ENCODE data around the gene L3MBTL3. TPM values are rescaled to one million over a fixed set of nuclear protein-coding genes. Genes with fewer than 3 reads are reported as not detected.

The L3MBTL3 gene
- total RNA-seq, 1 donor from 2014 or later: 9.4 TPM

GRCh38 chr6:130127195-130127594, 108.8 kb downstream of the L3MBTL3 start:
- Histone ChIP-seq H3K4me1 (ENCODE audit: control insufficient read depth in 3 of 3, insufficient read depth in 3 of 3, low read length in 3 of 3) (no peaks in the 10 kb centered on the region), H3K27me3 (ENCODE audit: control insufficient read depth in 3 of 3, insufficient read depth in 3 of 3, low read length in 3 of 3) (no peaks in the 10 kb centered on the region), H3K36me3 (ENCODE audit: control insufficient read depth in 3 of 3, insufficient read depth in 3 of 3, low read length in 3 of 3) (no peaks in the 10 kb centered on the region), H3K9me3 (ENCODE audit: control insufficient read depth in 3 of 3, low read length in 3 of 3) (no peaks in the 10 kb centered on the region), H3K9ac (ENCODE audit: low read depth in 1 of 3, low read length in 3 of 3) (no peak overlapping the region), H3K27ac (ENCODE audit: low read depth, low read length) (no peak overlapping the region), H3K4me3 (ENCODE audit: low read length in 3 of 3) (no peak overlapping the region)

- Histone ChIP-seq H3K4me3 (ENCODE audit: low read length in 3 of 3) (no peak overlapping the region), H3K27me3 (ENCODE audit: control insufficient read depth in 3 of 3, insufficient read depth in 3 of 3, low read length in 3 of 3) (no peaks in the 10 kb centered on the region), H3K4me1 (ENCODE audit: control insufficient read depth in 3 of 3, insufficient read depth in 3 of 3, low read length in 3 of 3) (no peaks in the 10 kb centered on the region), H3K36me3 (ENCODE audit: control insufficient read depth in 3 of 3, insufficient read depth in 3 of 3, low read length in 3 of 3) (no peaks in the 10 kb centered on the region), H3K9me3 (ENCODE audit: control insufficient read depth in 3 of 3, low read length in 3 of 3) (no peaks in the 10 kb centered on the region), H3K27ac (ENCODE audit: low read depth, low read length) (no peak overlapping the region), H3K9ac (ENCODE audit: low read depth in 1 of 3, low read length in 3 of 3) (no peak overlapping the region)
Observed at GRCh38 chr6:130128326-130128725, 109.9 kb downstream of the L3MBTL3 start.

GRCh38 chr6:130129762-130130246, 111.4 kb downstream of the L3MBTL3 start:
- Histone ChIP-seq H3K27me3 (ENCODE audit: control insufficient read depth in 3 of 3, insufficient read depth in 3 of 3, low read length in 3 of 3) (no peaks in the 10 kb centered on the region), H3K4me3 (ENCODE audit: low read length in 3 of 3) (no peak overlapping the region), H3K27ac (ENCODE audit: low read depth, low read length) (no peak overlapping the region), H3K36me3 (ENCODE audit: control insufficient read depth in 3 of 3, insufficient read depth in 3 of 3, low read length in 3 of 3) (no peaks in the 10 kb centered on the region), H3K9me3 (ENCODE audit: control insufficient read depth in 3 of 3, low read length in 3 of 3) (no peaks in the 10 kb centered on the region), H3K9ac (ENCODE audit: low read depth in 1 of 3, low read length in 3 of 3) (no peak overlapping the region), H3K4me1 (ENCODE audit: control insufficient read depth in 3 of 3, insufficient read depth in 3 of 3, low read length in 3 of 3) (no peaks in the 10 kb centered on the region)

GRCh38 chr6:130132286-130132701, 113.9 kb downstream of the L3MBTL3 start:
- H3K27ac ChIP-seq (ENCODE audit: low read depth, low read length): no peak overlapping the region
- no peaks in the 10 kb centered on the region for H3K9me3 ChIP-seq (ENCODE audit: control insufficient read depth in 3 of 3, low read length in 3 of 3)
- H3K36me3 ChIP-seq (ENCODE audit: control insufficient read depth in 3 of 3, insufficient read depth in 3 of 3, low read length in 3 of 3): peaks cover 0 to 6% (median 6%) of the 10 kb centered on the region in 3 donors
- H3K9ac ChIP-seq (ENCODE audit: low read depth in 1 of 3, low read length in 3 of 3): no peak overlapping the region
- no peaks in the 10 kb centered on the region for H3K27me3 ChIP-seq (ENCODE audit: control insufficient read depth in 3 of 3, insufficient read depth in 3 of 3, low read length in 3 of 3)
- no peak overlapping the region for H3K4me3 ChIP-seq (ENCODE audit: low read length in 3 of 3)
- no peaks in the 10 kb centered on the region for H3K4me1 ChIP-seq (ENCODE audit: control insufficient read depth in 3 of 3, insufficient read depth in 3 of 3, low read length in 3 of 3)

- no peak overlapping the region for H3K4me3 ChIP-seq (ENCODE audit: low read length in 3 of 3)
- no peaks in the 10 kb centered on the region for H3K27me3 ChIP-seq (ENCODE audit: control insufficient read depth in 3 of 3, insufficient read depth in 3 of 3, low read length in 3 of 3)
- H3K9ac ChIP-seq (ENCODE audit: low read depth in 1 of 3, low read length in 3 of 3): no peak overlapping the region
- H3K9me3 ChIP-seq (ENCODE audit: control insufficient read depth in 3 of 3, low read length in 3 of 3): no peaks in the 10 kb centered on the region
- no peaks in the 10 kb centered on the region for H3K4me1 ChIP-seq (ENCODE audit: control insufficient read depth in 3 of 3, insufficient read depth in 3 of 3, low read length in 3 of 3)
- H3K36me3 ChIP-seq (ENCODE audit: control insufficient read depth in 3 of 3, insufficient read depth in 3 of 3, low read length in 3 of 3): peaks cover 6 to 9% (median 6%) of the 10 kb centered on the region in 3 donors
- no peak overlapping the region for H3K27ac ChIP-seq (ENCODE audit: low read depth, low read length)
Observed at GRCh38 chr6:130134582-130134981, 116.2 kb downstream of the L3MBTL3 start.

GRCh38 chr6:130136798-130137197, 118.4 kb downstream of the L3MBTL3 start:
- Histone ChIP-seq H3K9me3 (ENCODE audit: control insufficient read depth in 3 of 3, low read length in 3 of 3) (no peaks in the 10 kb centered on the region), H3K36me3 (ENCODE audit: control insufficient read depth in 3 of 3, insufficient read depth in 3 of 3, low read length in 3 of 3) (peaks cover 6 to 9% (median 6%) of the 10 kb centered on the region in 3 donors), H3K27me3 (ENCODE audit: control insufficient read depth in 3 of 3, insufficient read depth in 3 of 3, low read length in 3 of 3) (no peaks in the 10 kb centered on the region), H3K27ac (ENCODE audit: low read depth, low read length) (no peak overlapping the region), H3K9ac (ENCODE audit: low read depth in 1 of 3, low read length in 3 of 3) (no peak overlapping the region), H3K4me3 (ENCODE audit: low read length in 3 of 3) (no peak overlapping the region), H3K4me1 (ENCODE audit: control insufficient read depth in 3 of 3, insufficient read depth in 3 of 3, low read length in 3 of 3) (no peaks in the 10 kb centered on the region)

GRCh38 chr6:130138116-130138908, 119.9 kb downstream of the L3MBTL3 start:
- Histone ChIP-seq H3K9ac (ENCODE audit: low read depth in 1 of 3, low read length in 3 of 3) (no peak overlapping the region), H3K9me3 (ENCODE audit: control insufficient read depth in 3 of 3, low read length in 3 of 3) (no peaks in the 10 kb centered on the region), H3K36me3 (ENCODE audit: control insufficient read depth in 3 of 3, insufficient read depth in 3 of 3, low read length in 3 of 3) (peaks cover 6 to 9% (median 6%) of the 10 kb centered on the region in 3 donors), H3K27me3 (ENCODE audit: control insufficient read depth in 3 of 3, insufficient read depth in 3 of 3, low read length in 3 of 3) (no peaks in the 10 kb centered on the region), H3K27ac (ENCODE audit: low read depth, low read length) (no peak overlapping the region), H3K4me3 (ENCODE audit: low read length in 3 of 3) (no peak overlapping the region), H3K4me1 (ENCODE audit: control insufficient read depth in 3 of 3, insufficient read depth in 3 of 3, low read length in 3 of 3) (no peaks in the 10 kb centered on the region)

- Histone ChIP-seq H3K9me3 (ENCODE audit: control insufficient read depth in 3 of 3, low read length in 3 of 3) (no peaks in the 10 kb centered on the region), H3K9ac (ENCODE audit: low read depth in 1 of 3, low read length in 3 of 3) (no peak overlapping the region), H3K36me3 (ENCODE audit: control insufficient read depth in 3 of 3, insufficient read depth in 3 of 3, low read length in 3 of 3) (peaks cover 6 to 9% (median 6%) of the 10 kb centered on the region in 3 donors), H3K4me1 (ENCODE audit: control insufficient read depth in 3 of 3, insufficient read depth in 3 of 3, low read length in 3 of 3) (no peaks in the 10 kb centered on the region), H3K27me3 (ENCODE audit: control insufficient read depth in 3 of 3, insufficient read depth in 3 of 3, low read length in 3 of 3) (no peaks in the 10 kb centered on the region), H3K27ac (ENCODE audit: low read depth, low read length) (no peak overlapping the region), H3K4me3 (ENCODE audit: low read length in 3 of 3) (no peak overlapping the region)
Observed at GRCh38 chr6:130138909-130139242, 120.5 kb downstream of the L3MBTL3 start.

GRCh38 chr6:130140084-130140483, 121.7 kb downstream of the L3MBTL3 start:
- H3K9me3 ChIP-seq (ENCODE audit: control insufficient read depth in 3 of 3, low read length in 3 of 3): no peaks in the 10 kb centered on the region
- no peak overlapping the region for H3K4me3 ChIP-seq (ENCODE audit: low read length in 3 of 3)
- H3K9ac ChIP-seq (ENCODE audit: low read depth in 1 of 3, low read length in 3 of 3): no peak overlapping the region
- H3K4me1 ChIP-seq (ENCODE audit: control insufficient read depth in 3 of 3, insufficient read depth in 3 of 3, low read length in 3 of 3): no peaks in the 10 kb centered on the region
- peaks cover 6 to 9% (median 6%) of the 10 kb centered on the region in 3 donors for H3K36me3 ChIP-seq (ENCODE audit: control insufficient read depth in 3 of 3, insufficient read depth in 3 of 3, low read length in 3 of 3)
- H3K27ac ChIP-seq (ENCODE audit: low read depth, low read length): no peak overlapping the region
- H3K27me3 ChIP-seq (ENCODE audit: control insufficient read depth in 3 of 3, insufficient read depth in 3 of 3, low read length in 3 of 3): no peaks in the 10 kb centered on the region

GRCh38 chr6:130143709-130144108, 125.3 kb downstream of the L3MBTL3 start:
- H3K36me3 ChIP-seq (ENCODE audit: control insufficient read depth in 3 of 3, insufficient read depth in 3 of 3, low read length in 3 of 3): peaks cover 0 to 3% (median 0%) of the 10 kb centered on the region in 3 donors
- no peak overlapping the region for H3K4me3 ChIP-seq (ENCODE audit: low read length in 3 of 3)

More at GRCh38 chr6:130143709-130144108, 125.3 kb downstream of the L3MBTL3 start:
- H3K4me1 ChIP-seq (ENCODE audit: control insufficient read depth in 3 of 3, insufficient read depth in 3 of 3, low read length in 3 of 3): no peaks in the 10 kb centered on the region
- no peak overlapping the region for H3K27ac ChIP-seq (ENCODE audit: low read depth, low read length)
- H3K9ac ChIP-seq (ENCODE audit: low read depth in 1 of 3, low read length in 3 of 3): no peak overlapping the region
- no peaks in the 10 kb centered on the region for H3K27me3 ChIP-seq (ENCODE audit: control insufficient read depth in 3 of 3, insufficient read depth in 3 of 3, low read length in 3 of 3)
- no peaks in the 10 kb centered on the region for H3K9me3 ChIP-seq (ENCODE audit: control insufficient read depth in 3 of 3, low read length in 3 of 3)
